H1 (cell line): ENCODE results near the gene PCDHGB3. TPM values are rescaled to one million over a fixed set of nuclear protein-coding genes. Genes with fewer than 3 reads are reported as not detected.

Experiments
- CTCF ChIA-PET: fragments of 300-600 bp; sonication (Branson Sonifier 250); formaldehyde crosslinking; loops from one replicate; lab custom pipeline; 2021; ENCODE audit not compliant: partially characterized antibody; lab: Charles Lee
- POLR2A ChIA-PET: fragments of 300-600 bp; sonication (Branson Sonifier 250); formaldehyde crosslinking; loops from one replicate; lab custom pipeline; 2021; ENCODE audit warnings: inconsistent platforms; ENCODE audit not compliant: partially characterized antibody; lab: Charles Lee
- DNase-seq, 2 experiments: peaks; one replicate each; pipeline versions ENCODE4 v3.0.0 to v3.0.0-alpha.2; 2010 to 2022; ENCODE audit warnings: low spot score in 2 of 2, low read depth in 1 of 2, mixed read lengths in 1 of 2
- FAIRE-seq: peaks from 2 replicates; lab custom pipeline; 2011; peaks lifted over from hg19 to GRCh38; lab: Jason Lieb, UNC
- H2AFZ ChIP-seq: 2 replicates; pipeline ENCODE4 v1.8.1; 2012; ENCODE audit warnings: low read length, inconsistent platforms
- H2AK5ac ChIP-seq: 2 replicates; pipeline ENCODE4 v1.6.1; 2013; ENCODE audit warnings: low read depth, low read length
- H2BK120ac ChIP-seq: replicated peaks from 2 replicates; pipeline ENCODE3; 2013; ENCODE audit warnings: low read depth, low read length, inconsistent platforms
- H2BK12ac ChIP-seq: 2 replicates; pipeline ENCODE4 v1.6.1; 2013; ENCODE audit warnings: low read depth, low read length
- H2BK15ac ChIP-seq: 2 replicates; pipeline ENCODE4 v1.6.1; 2013; ENCODE audit warnings: low read length
- H2BK20ac ChIP-seq: 2 replicates; pipeline ENCODE4 v1.6.1; 2013; ENCODE audit warnings: low read length
- H2BK5ac ChIP-seq: 2 replicates; pipeline ENCODE4 v1.6.1; 2013; ENCODE audit warnings: low read depth, low read length
- H3K14ac ChIP-seq: 2 replicates; pipeline ENCODE4 v1.6.1; 2013; ENCODE audit warnings: inconsistent platforms; ENCODE audit not compliant: insufficient read length
- H3K18ac ChIP-seq: 2 replicates; pipeline ENCODE4 v1.6.1; 2013; ENCODE audit warnings: low read length; ENCODE audit errors: extremely low read depth
- H3K23ac ChIP-seq: 2 replicates; pipeline ENCODE4 v1.6.1; 2013; ENCODE audit warnings: inconsistent platforms; ENCODE audit not compliant: insufficient read length
- H3K23me2 ChIP-seq: 2 replicates; pipeline ENCODE4 v1.6.1; 2013; ENCODE audit warnings: low read depth, low read length
- H3K27ac ChIP-seq: 2 replicates; pipeline ENCODE4 v1.6.1; 2011; ENCODE audit warnings: low read depth, low read length, inconsistent platforms
- H3K27me3 ChIP-seq, 4 experiments: replicated peaks in 1 of 4; 1 replicate in 1 of 4; 2 replicates in 3 of 4; pipeline versions ENCODE4 v1.6.1 to v1.8.1; 2011 to 2013; ENCODE audit warnings: low read length in 3 of 4, mild to moderate bottlenecking in 3 of 4, inconsistent platforms in 2 of 4, mixed read lengths in 2 of 4, moderate library complexity in 1 of 4; ENCODE audit not compliant: control insufficient read depth in 3 of 4, insufficient read depth in 3 of 4; ENCODE audit errors: extremely low read depth in 1 of 4
- H3K36me3 ChIP-seq, 4 experiments: 2 replicates each; pipeline versions ENCODE4 v1.6.1 to v1.8.1; 2011 to 2013; ENCODE audit warnings: mild to moderate bottlenecking in 4 of 4, low read length in 3 of 4, moderate library complexity in 2 of 4, control low read depth in 1 of 4, inconsistent platforms in 1 of 4; ENCODE audit not compliant: insufficient read depth in 4 of 4, control insufficient read depth in 2 of 4
- H3K4ac ChIP-seq: replicated peaks from 2 replicates; pipeline ENCODE3; 2013; ENCODE audit warnings: low read length, low read depth, mixed read lengths, inconsistent platforms; ENCODE audit not compliant: insufficient read length
- H3K4me1 ChIP-seq, 4 experiments: replicated peaks in 1 of 4; 1 replicate in 1 of 4; 2 replicates in 3 of 4; pipeline versions ENCODE4 v1.6.1 to v1.8.1; 2011 to 2013; ENCODE audit warnings: low read length in 3 of 4, inconsistent platforms in 2 of 4, mixed read lengths in 1 of 4; ENCODE audit not compliant: insufficient read depth in 4 of 4, control insufficient read depth in 3 of 4
- H3K4me2 ChIP-seq, 2 experiments: 2 replicates each; pipeline versions ENCODE4 v1.6.1 to v1.8.1; 2011 to 2013; ENCODE audit warnings: low read depth in 2 of 2, low read length in 2 of 2, control low read depth in 1 of 2, inconsistent platforms in 1 of 2, mild to moderate bottlenecking in 1 of 2; ENCODE audit not compliant: insufficient read depth in 1 of 2
- H3K4me3 ChIP-seq, 4 experiments: fragments of 200-600, 300-600 bp in 1 of 4; sonication (generic), shearing (Covaris generic), sonication (Bioruptor Twin) in 1 of 4; 2 replicates each; pipeline versions ENCODE4 v1.5.1 to v1.8.1; 2011 to 2016; ENCODE audit warnings: low read length in 4 of 4, low read depth in 3 of 4, control low read depth in 2 of 4, inconsistent platforms in 2 of 4, mild to moderate bottlenecking in 2 of 4, mixed read lengths in 1 of 4, moderate library complexity in 1 of 4; ENCODE audit not compliant: insufficient read depth in 2 of 4; ENCODE audit errors: extremely low read depth in 1 of 4
- H3K56ac ChIP-seq: replicated peaks from 2 replicates; pipeline ENCODE3; 2013; ENCODE audit warnings: low read depth, mild to moderate bottlenecking, mixed read lengths, low read length, inconsistent platforms; ENCODE audit not compliant: insufficient read length
- H3K79me1 ChIP-seq: 2 replicates; pipeline ENCODE4 v1.6.1; 2013; ENCODE audit warnings: low read depth, low read length, control low read depth
- H3K79me2 ChIP-seq, 2 experiments: 2 replicates each; pipeline versions ENCODE4 v1.6.1 to v1.8.1; 2012 to 2013; ENCODE audit warnings: low read length in 2 of 2, mild to moderate bottlenecking in 2 of 2, inconsistent platforms in 1 of 2; ENCODE audit not compliant: insufficient read depth in 2 of 2, control insufficient read depth in 1 of 2
- H3K9ac ChIP-seq, 4 experiments: replicated peaks in 1 of 4; 1 replicate in 1 of 4; 2 replicates in 3 of 4; pipeline versions ENCODE4 v1.6.1 to v1.8.1; 2011 to 2013; ENCODE audit warnings: low read depth in 3 of 4, low read length in 3 of 4, control low read depth in 2 of 4, mild to moderate bottlenecking in 2 of 4, moderate library complexity in 2 of 4, inconsistent platforms in 1 of 4; ENCODE audit errors: extremely low read depth in 1 of 4
- H3K9me3 ChIP-seq, 2 experiments: 2 replicates each; pipeline versions ENCODE4 v1.6.1 to v1.8.1; 2012 to 2013; ENCODE audit warnings: mild to moderate bottlenecking in 2 of 2, moderate library complexity in 2 of 2, control low read depth in 1 of 2, inconsistent platforms in 1 of 2, low read depth in 1 of 2, low read length in 1 of 2, mixed read lengths in 1 of 2; ENCODE audit not compliant: insufficient read depth in 2 of 2
- H4K20me1 ChIP-seq, 2 experiments: replicated peaks in 1 of 2; 2 replicates each; pipeline versions ENCODE3 to v1.8.1; 2011 to 2013; ENCODE audit warnings: inconsistent platforms in 2 of 2, low read length in 2 of 2, mild to moderate bottlenecking in 1 of 2; ENCODE audit not compliant: insufficient read depth in 2 of 2, control insufficient read depth in 1 of 2
- H4K5ac ChIP-seq: 2 replicates; pipeline ENCODE4 v1.6.1; 2013; ENCODE audit warnings: low read length, low read depth, mixed read lengths, inconsistent platforms; ENCODE audit not compliant: insufficient read length
- H4K8ac ChIP-seq: 2 replicates; pipeline ENCODE4 v1.8.0; 2013; ENCODE audit warnings: mild to moderate bottlenecking, moderate library complexity, low read length, inconsistent platforms; ENCODE audit not compliant: insufficient read depth; ENCODE audit errors: extremely low read depth
- H4K91ac ChIP-seq: replicated peaks from 2 replicates; pipeline ENCODE3; 2013; ENCODE audit warnings: low read length, mixed read lengths, inconsistent platforms; ENCODE audit not compliant: insufficient read length
- ASH2L ChIP-seq: fragments of 200-600, 300-600 bp; sonication (generic); IDR thresholded peaks from one replicate; pipeline ENCODE4 v1.7.1; 2017; ENCODE audit warnings: low read length
- CHD1 ChIP-seq: IDR thresholded peaks from 2 replicates; pipeline ENCODE4 v1.6.1; 2012; ENCODE audit warnings: low read depth, low read length, improper control_type of control experiment
- E2F6 ChIP-seq: IDR thresholded peaks from 2 replicates; pipeline ENCODE4 v1.6.1; 2012; ENCODE audit warnings: inconsistent platforms
- GTF2F1 ChIP-seq: IDR thresholded peaks from 2 replicates; pipeline ENCODE4 v1.6.1; 2012; ENCODE audit warnings: low read depth, low read length, improper control_type of control experiment, borderline replicate concordance
- SIN3A ChIP-seq, 2 experiments: IDR thresholded peaks in 1 of 2; conservative IDR thresholded peaks in 1 of 2; 2 replicates each; pipeline ENCODE4 v1.6.1; 2011 to 2012; ENCODE audit warnings: low read length in 2 of 2, improper control_type of control experiment in 1 of 2, low read depth in 1 of 2, mild to moderate bottlenecking in 1 of 2
- SUZ12 ChIP-seq: fragments of 200-600 bp; sonication (generic); IDR thresholded peaks from 2 replicates; pipeline ENCODE4 v1.6.1; 2012; ENCODE audit warnings: mild to moderate bottlenecking, inconsistent platforms, low read length, moderate library complexity, mixed read lengths
- TAF1 ChIP-seq: IDR thresholded peaks from 2 replicates; pipeline ENCODE4 v1.6.1; 2011; ENCODE audit warnings: mild to moderate bottlenecking, low read depth, low read length
- TAF7 ChIP-seq: optimal IDR thresholded peaks from 2 replicates; pipeline ENCODE3; 2011; ENCODE audit warnings: low read depth, mild to moderate bottlenecking, inconsistent platforms, low read length, moderate library complexity, borderline replicate concordance
- WGBS, 2 experiments: shearing (Covaris generic) in 1 of 2; methylation state at CpG; one replicate each; pipeline versions ENCODE4 v1.1.6 to v1.1.7; 2013 to 2015; ENCODE audit warnings: low lambda C conversion rate in 2 of 2, mixed read lengths in 2 of 2, inconsistent platforms in 1 of 2, low coverage in 1 of 2, missing lambda C conversion rate in 1 of 2; ENCODE audit not compliant: insufficient replicate concordance in 2 of 2, insufficient coverage in 1 of 2, insufficient read length in 1 of 2; ENCODE audit errors: extremely low coverage in 1 of 2, missing lambda C conversion rate in 1 of 2; 5-methylcytosine and 5-hydroxymethylcytosine counted together
- polyA plus RNA-seq, 7 experiments: library from polyadenylated mRNA; depleted of rRNA in 3 of 7; stranded (reverse) in 5 of 7; unstranded in 2 of 7; fragments of >200 nt in 5 of 7; fragments of 200-250 nt in 2 of 7; gene quantifications; 1 replicate in 5 of 7; 2 replicates in 1 of 7; 4 replicates in 1 of 7; pipeline versions ENCODE4 v1.2.1 to v1.2.3, GENCODE V29; 2011 to 2013; ENCODE audit warnings: missing spikeins in 2 of 7, mixed read lengths in 2 of 7
- total RNA-seq: library from RNA; stranded (reverse); fragmentation: NEBNext Ultra II Directional; extraction: Animal tissue kit (Norgen Biotek cat#: 25700); gene quantifications from 2 replicates; pipeline ENCODE4 v1.2.1, GENCODE V29; 2021
- TF ChIP-seq, protein P1 (sequence below): IDR thresholded peaks from 2 replicates; pipeline ENCODE4 v1.6.1; 2012; ENCODE audit warnings: inconsistent platforms
- TF ChIP-seq, protein P2 (sequence below), 3 experiments: IDR thresholded peaks; 1 replicate in 2 of 3; 2 replicates in 1 of 3; pipeline versions ENCODE4 v1.5.1 to v1.6.1; 2011; ENCODE audit warnings: low read length in 3 of 3, mild to moderate bottlenecking in 3 of 3, inconsistent platforms in 2 of 3, low read depth in 1 of 3, moderate library complexity in 1 of 3; ENCODE audit not compliant: insufficient read depth in 1 of 3; ENCODE audit errors: control extremely low read depth in 1 of 3

PCDHGB3 gene
- total and polyA plus RNA-seq, 2 of the 8 experiments (the other 6 are each of a cell fraction or from before 2014, with no cell fraction given), result 1.6 to 1.9 TPM

DNA sequence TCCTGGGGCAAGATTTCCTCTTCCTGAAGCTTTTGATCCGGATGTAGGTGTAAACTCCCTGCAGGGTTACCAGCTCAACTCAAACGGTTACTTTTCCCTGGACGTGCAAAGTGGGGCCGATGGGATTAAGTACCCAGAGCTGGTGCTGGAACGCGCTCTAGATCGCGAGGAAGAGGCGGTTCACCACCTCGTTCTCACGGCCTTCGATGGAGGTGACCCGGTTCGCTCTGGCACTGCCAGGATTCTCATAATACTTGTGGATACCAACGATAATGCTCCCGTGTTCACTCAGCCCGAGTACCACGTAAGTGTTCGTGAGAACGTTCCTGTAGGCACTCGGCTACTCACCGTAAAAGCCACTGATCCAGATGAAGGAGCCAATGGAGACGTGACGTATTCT is 14.4 kb upstream of the PCDHGB3 start:
- no peak overlapping the region for H3K27ac ChIP-seq
- H2AFZ ChIP-seq, result no peak overlapping the region
- 96% methylated on average over 24 of the region's 24 CpGs; no CpG with 5 or more reads in 1 of the 2 experiments for WGBS, 2 experiments
- no peaks in the 10 kb centered on the region for H3K23me2 ChIP-seq
- H3K79me1 ChIP-seq, result no peaks in the 10 kb centered on the region
- H3K23ac ChIP-seq, result no peak overlapping the region
- no peak overlapping the region for H3K56ac ChIP-seq
- no peaks in the 10 kb centered on the region for H3K79me2 ChIP-seq
- H4K91ac ChIP-seq, result no peak overlapping the region
- ChIA-PET CTCF (interaction anchor here (0.6 to 4.4 kb wide), 42 partner anchors 8 to 279 kb away, joined by 3 to 28 read pairs (median 5); partner anchors contain the start of genes PCDHB10, PCDHB14, PCDHB15 and PCDHB16), POLR2A (interaction anchor here (0.7 kb wide), 1 partner anchor 163 kb away, joined by 3 read pairs; no protein-coding TSS in a partner anchor)
- FAIRE-seq (no peak), DNase-seq (no peak)
- H2AK5ac ChIP-seq, result no peak overlapping the region
- H3K9me3 ChIP-seq, result peaks cover 34 to 50% of the 10 kb centered on the region in 2 experiments
- H4K8ac ChIP-seq, result no peak overlapping the region
- H2BK15ac ChIP-seq, result no peak overlapping the region
- H2BK20ac ChIP-seq, result no peak overlapping the region
- H3K4me2 ChIP-seq, result no peak overlapping the region
- H2BK12ac ChIP-seq, result no peak overlapping the region
- peaks cover 0 to 13% (median 4%) of the 10 kb centered on the region in 4 experiments; a peak in 4 of 8 replicates for H3K36me3 ChIP-seq
- H3K18ac ChIP-seq, result no peak overlapping the region
- H3K27me3 ChIP-seq, result no peaks in the 10 kb centered on the region
- H3K4me3 ChIP-seq, result no peak overlapping the region
- no peak overlapping the region for H3K4ac ChIP-seq
- H2BK5ac ChIP-seq, result no peak overlapping the region
- H4K5ac ChIP-seq, result no peak overlapping the region
- H3K14ac ChIP-seq, result no peak overlapping the region
- no peak overlapping the region for H3K9ac ChIP-seq
- no peak overlapping the region for H2BK120ac ChIP-seq
- H3K4me1 ChIP-seq, result 0 out of 7 replicates have a peak, but pooled peaks cover 0 to 1% (median 0%) of the 10 kb centered on the region in 4 experiments
- H4K20me1 ChIP-seq, result no peaks in the 10 kb centered on the region
- TF ChIP-seq, protein P1, sequence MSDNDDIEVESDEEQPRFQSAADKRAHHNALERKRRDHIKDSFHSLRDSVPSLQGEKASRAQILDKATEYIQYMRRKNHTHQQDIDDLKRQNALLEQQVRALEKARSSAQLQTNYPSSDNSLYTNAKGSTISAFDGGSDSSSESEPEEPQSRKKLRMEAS, result no peak
- TF ChIP-seq TAF1 (no peak), TAF7 (no peak), SIN3A (conservative IDR thresholded peaks at IDR 0.05 in 1 of 2, IDR thresholded peaks at IDR 0.05 in 1 of 2; ENCODE audit: low read depth in 1 of 2, low read length in 2 of 2) (no peak), E2F6 (no peak), SUZ12 (no peak), ASH2L (no peak), GTF2F1 (no peak), CHD1 (no peak)
- TF ChIP-seq, protein P2, sequence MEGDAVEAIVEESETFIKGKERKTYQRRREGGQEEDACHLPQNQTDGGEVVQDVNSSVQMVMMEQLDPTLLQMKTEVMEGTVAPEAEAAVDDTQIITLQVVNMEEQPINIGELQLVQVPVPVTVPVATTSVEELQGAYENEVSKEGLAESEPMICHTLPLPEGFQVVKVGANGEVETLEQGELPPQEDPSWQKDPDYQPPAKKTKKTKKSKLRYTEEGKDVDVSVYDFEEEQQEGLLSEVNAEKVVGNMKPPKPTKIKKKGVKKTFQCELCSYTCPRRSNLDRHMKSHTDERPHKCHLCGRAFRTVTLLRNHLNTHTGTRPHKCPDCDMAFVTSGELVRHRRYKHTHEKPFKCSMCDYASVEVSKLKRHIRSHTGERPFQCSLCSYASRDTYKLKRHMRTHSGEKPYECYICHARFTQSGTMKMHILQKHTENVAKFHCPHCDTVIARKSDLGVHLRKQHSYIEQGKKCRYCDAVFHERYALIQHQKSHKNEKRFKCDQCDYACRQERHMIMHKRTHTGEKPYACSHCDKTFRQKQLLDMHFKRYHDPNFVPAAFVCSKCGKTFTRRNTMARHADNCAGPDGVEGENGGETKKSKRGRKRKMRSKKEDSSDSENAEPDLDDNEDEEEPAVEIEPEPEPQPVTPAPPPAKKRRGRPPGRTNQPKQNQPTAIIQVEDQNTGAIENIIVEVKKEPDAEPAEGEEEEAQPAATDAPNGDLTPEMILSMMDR (IDR thresholded peaks at IDR 0.05; ENCODE audit: control extremely low read depth in 1 of 3, insufficient read depth in 1 of 3, low read depth in 1 of 3, low read length in 3 of 3), result no peak
